Kidney epithelial cell (primary cell): ENCODE results near the gene PI16. TPM values are rescaled to one million over a fixed set of nuclear protein-coding genes. Genes with fewer than 3 reads are reported as not detected.

Source experiments
- DNase-seq: peaks from one replicate; pipeline ENCODE4 v3.0.0-alpha.2; 2010; ENCODE audit warnings: low read depth
- H3K27me3 ChIP-seq: 2 replicates; pipeline ENCODE4 v1.6.0; 2011; ENCODE audit warnings: low read length; ENCODE audit not compliant: control insufficient read depth, insufficient read depth
- H3K36me3 ChIP-seq: 2 replicates; pipeline ENCODE4 v1.5.1; 2011; ENCODE audit warnings: low read length; ENCODE audit not compliant: control insufficient read depth, insufficient read depth
- H3K4me3 ChIP-seq: 2 replicates; pipeline ENCODE4 v1.5.1; 2011; ENCODE audit warnings: low read depth, mild to moderate bottlenecking, control low read depth, low read length
- CTCF ChIP-seq: IDR thresholded peaks from 2 replicates; pipeline ENCODE4 v1.5.1; 2011; ENCODE audit warnings: mild to moderate bottlenecking, moderate library complexity, low read length, control low read depth, inconsistent platforms; ENCODE audit not compliant: insufficient read depth, poor library complexity, severe bottlenecking
- total RNA-seq: library from RNA; depleted of rRNA; stranded (reverse); fragments of >200 nt; gene quantifications from 2 replicates; pipeline ENCODE4 v1.2.3, GENCODE V29; 2015

PI16 gene
- total RNA-seq, 1 donor from 2014 or later: not detected

DNA sequence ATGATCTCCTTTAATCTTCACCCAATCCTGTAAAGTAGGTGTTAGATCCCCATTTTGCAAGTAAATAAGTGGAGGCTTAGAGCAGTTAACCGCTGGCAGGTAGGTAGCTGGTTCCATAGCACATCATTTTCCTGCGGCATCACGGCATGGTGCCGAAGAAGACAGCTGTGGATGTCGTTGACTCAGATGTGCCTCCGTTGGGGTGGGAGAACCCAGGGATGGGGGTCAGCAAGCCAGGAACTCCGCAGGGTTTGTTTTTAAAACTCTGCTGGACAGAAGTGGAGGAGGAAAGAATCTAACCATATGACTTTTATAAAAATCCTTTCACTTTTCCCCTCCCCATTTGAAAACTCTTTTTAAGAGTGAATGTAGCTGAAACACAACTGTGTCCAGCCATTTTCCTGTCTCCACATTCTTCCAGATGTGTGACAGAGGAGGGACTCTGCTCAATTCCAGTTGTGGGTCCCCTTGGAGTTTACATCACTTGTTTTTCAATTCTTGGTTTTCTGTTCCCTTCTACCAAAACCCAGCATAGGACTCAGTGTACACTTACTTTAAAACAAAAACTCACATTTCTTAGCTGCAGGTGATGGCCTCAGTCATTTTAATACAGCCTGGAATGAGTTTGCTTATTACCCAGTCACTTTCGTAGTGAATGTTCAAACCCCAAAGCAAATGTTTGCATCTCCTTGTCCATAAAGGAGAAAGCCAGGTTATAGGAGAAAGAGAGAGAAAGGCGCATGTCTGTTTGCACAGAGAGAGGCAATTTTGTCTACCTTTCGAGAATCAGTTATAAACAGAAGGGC, 27.6 kb upstream of the PI16 start:
- no peak for TF ChIP-seq CTCF
- peaks cover 1% of the 10 kb centered on the region for H3K36me3 ChIP-seq
- H3K27me3 ChIP-seq: no peaks in the 10 kb centered on the region
- DNase-seq: no peak
- H3K4me3 ChIP-seq: no peak overlapping the region

GRCh38 chr6:36927691-36928546, 26.6 kb upstream of the PI16 start:
- peaks cover 1% of the 10 kb centered on the region for H3K36me3 ChIP-seq
- no peak for DNase-seq
- H3K27me3 ChIP-seq: no peaks in the 10 kb centered on the region
- H3K4me3 ChIP-seq: no peak overlapping the region
- TF ChIP-seq CTCF: no peak

DNA sequence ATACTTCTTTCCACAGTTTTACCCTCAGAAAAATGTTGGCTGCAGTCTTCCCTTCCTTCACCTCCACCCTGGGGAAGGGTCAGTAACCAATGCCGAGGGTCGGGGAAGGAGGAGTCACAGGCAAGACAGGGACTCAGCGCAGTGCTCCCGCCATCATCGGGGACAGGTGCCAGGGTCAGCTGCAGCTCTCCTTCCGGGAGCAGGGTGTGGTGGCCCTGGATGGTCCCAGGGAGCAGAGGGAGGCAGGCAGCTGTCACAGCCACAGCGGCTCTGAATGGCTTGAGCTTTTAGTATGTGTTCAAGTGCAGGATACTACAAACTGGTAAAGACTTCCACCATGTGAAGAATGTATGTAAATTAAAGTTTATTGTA, 26.0 kb upstream of the PI16 start:
- no peak overlapping the region for H3K4me3 ChIP-seq
- peaks cover 1% of the 10 kb centered on the region for H3K36me3 ChIP-seq
- H3K27me3 ChIP-seq: no peaks in the 10 kb centered on the region
- DNase-seq: no peak
- TF ChIP-seq CTCF: no peak

DNA sequence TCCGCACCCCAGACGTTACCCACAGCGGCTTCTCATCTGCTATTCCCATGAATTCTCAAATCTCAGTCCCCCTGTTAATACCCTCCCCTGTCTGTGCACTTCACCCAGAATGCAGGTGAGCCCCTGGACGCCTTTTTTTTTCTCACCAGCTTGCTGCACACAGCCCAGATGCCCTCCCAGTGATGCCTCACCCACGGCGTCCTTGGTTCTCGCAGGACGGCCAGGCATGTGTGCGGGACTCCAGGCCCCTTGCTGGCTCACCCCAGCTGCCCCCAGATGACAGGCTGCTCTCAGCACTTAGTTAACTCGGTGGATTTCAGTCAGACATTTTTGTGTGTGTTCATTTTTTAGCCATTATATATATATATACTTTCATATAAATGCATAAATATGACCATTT, 25.4 kb upstream of the PI16 start:
- H3K27me3 ChIP-seq: no peaks in the 10 kb centered on the region
- no peak for TF ChIP-seq CTCF

GRCh38 chr6:36929607-36930006, 24.9 kb upstream of the PI16 start:
- DNase-seq: no peak
- H3K36me3 ChIP-seq: peaks cover 1% of the 10 kb centered on the region
- H3K27me3 ChIP-seq: no peaks in the 10 kb centered on the region
- TF ChIP-seq CTCF: no peak
- no peak overlapping the region for H3K4me3 ChIP-seq

More for the DNA sequence above, 25.4 kb upstream of the PI16 start:
- Histone ChIP-seq H3K36me3 (peaks cover 1% of the 10 kb centered on the region), H3K4me3 (no peak overlapping the region)
- DNase-seq: no peak
